ENCODE measurements around the gene DSCAM.

DSCAM gene

GRCh38 chr21:40200126-40200525, 646.8 kb downstream of the DSCAM start:
- Histone ChIP-seq H3K9ac (ENCODE audit: low read length) (no peak overlapping the region), H2AFZ (ENCODE audit: low read length) (no peak overlapping the region), H3K9me3 (ENCODE audit: low read length) (no peaks in the 10 kb centered on the region), H3F3A (ENCODE audit: insufficient read depth, low read length) (no peaks in the 10 kb centered on the region), H3K36me3 (ENCODE audit: insufficient read depth, low read length) (no peaks in the 10 kb centered on the region), H3K27ac (ENCODE audit: low read depth, low read length, poor library complexity, severe bottlenecking) (no peak overlapping the region), H3K27me3 (ENCODE audit: insufficient read depth, low read length) (no peaks in the 10 kb centered on the region), H3K9me2 (ENCODE audit: low read depth, low read length) (no peaks in the 10 kb centered on the region), H4K20me1 (ENCODE audit: insufficient read depth, low read length) (no peaks in the 10 kb centered on the region), H3K79me2 (ENCODE audit: insufficient read depth, low read length) (no peaks in the 10 kb centered on the region), H3K4me3 (ENCODE audit: low read depth, low read length, poor library complexity, severe bottlenecking) (no peak overlapping the region), H3K4me2 (ENCODE audit: low read length) (no peak overlapping the region), H3K4me1 (ENCODE audit: insufficient read depth, low read length, severe bottlenecking) (no peaks in the 10 kb centered on the region)
- no peak for TF ChIP-seq EZH2 (IDR thresholded peaks at IDR 0.05; ENCODE audit: borderline replicate concordance, low read length)
- TF ChIP-seq, protein P1, sequence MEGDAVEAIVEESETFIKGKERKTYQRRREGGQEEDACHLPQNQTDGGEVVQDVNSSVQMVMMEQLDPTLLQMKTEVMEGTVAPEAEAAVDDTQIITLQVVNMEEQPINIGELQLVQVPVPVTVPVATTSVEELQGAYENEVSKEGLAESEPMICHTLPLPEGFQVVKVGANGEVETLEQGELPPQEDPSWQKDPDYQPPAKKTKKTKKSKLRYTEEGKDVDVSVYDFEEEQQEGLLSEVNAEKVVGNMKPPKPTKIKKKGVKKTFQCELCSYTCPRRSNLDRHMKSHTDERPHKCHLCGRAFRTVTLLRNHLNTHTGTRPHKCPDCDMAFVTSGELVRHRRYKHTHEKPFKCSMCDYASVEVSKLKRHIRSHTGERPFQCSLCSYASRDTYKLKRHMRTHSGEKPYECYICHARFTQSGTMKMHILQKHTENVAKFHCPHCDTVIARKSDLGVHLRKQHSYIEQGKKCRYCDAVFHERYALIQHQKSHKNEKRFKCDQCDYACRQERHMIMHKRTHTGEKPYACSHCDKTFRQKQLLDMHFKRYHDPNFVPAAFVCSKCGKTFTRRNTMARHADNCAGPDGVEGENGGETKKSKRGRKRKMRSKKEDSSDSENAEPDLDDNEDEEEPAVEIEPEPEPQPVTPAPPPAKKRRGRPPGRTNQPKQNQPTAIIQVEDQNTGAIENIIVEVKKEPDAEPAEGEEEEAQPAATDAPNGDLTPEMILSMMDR (IDR thresholded peaks at IDR 0.05; ENCODE audit: low read length): no peak

DNA sequence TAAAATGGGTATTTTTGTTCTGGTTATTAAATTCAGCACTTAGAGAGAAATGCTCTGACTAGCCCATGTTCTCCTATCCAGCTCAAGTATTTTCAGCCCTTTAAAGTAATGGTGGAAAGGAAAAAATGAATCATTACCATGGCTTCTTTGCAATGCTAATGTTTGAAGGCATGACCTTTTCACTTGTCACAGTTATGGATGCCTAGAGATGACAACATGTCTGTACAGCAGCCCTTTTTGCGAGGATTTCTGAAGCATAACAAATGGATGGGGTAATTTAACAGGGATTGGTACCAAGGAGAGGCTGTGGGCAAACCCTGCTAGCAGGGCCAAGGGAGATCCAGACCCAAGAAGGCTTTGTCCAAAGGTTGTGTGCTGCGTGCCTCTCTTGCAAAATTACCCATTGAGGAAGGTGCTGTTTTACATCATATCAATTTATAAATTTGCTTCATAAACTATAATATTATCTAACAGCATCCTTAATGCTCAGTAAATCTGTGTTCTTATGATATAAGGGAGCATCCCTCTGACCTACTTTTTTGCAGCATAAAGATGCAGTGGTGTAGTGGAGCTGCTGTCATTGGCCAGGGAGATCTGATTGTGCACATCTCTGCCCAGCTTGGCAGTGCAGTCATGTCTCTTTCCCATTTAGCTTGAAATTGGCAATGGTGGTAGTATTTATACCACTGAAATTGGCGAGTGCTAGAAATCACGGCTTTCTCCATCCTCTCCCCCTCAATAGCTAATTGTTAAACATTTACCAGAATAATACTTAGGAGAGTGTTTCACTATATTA, 652.6 kb downstream of the DSCAM start:
- no peak overlapping the region for H3K4me2 ChIP-seq (ENCODE audit: low read length)
- H3K9me3 ChIP-seq (ENCODE audit: low read length): no peaks in the 10 kb centered on the region
- no peak overlapping the region for H3K4me3 ChIP-seq (ENCODE audit: low read depth, low read length, poor library complexity, severe bottlenecking)
- H3K27ac ChIP-seq (ENCODE audit: low read depth, low read length, poor library complexity, severe bottlenecking): no peak overlapping the region
- no peaks in the 10 kb centered on the region for H3K27me3 ChIP-seq (ENCODE audit: insufficient read depth, low read length)
- H3K36me3 ChIP-seq (ENCODE audit: insufficient read depth, low read length): no peaks in the 10 kb centered on the region
- no peak overlapping the region for H2AFZ ChIP-seq (ENCODE audit: low read length)
- no peak for TF ChIP-seq EZH2 (IDR thresholded peaks at IDR 0.05; ENCODE audit: borderline replicate concordance, low read length)
- TF ChIP-seq, protein P1 (IDR thresholded peaks at IDR 0.05; ENCODE audit: low read length): no peak
- no peaks in the 10 kb centered on the region for H3K9me2 ChIP-seq (ENCODE audit: low read depth, low read length)
- H3K9ac ChIP-seq (ENCODE audit: low read length): no peak overlapping the region
- H3K4me1 ChIP-seq (ENCODE audit: insufficient read depth, low read length, severe bottlenecking): no peaks in the 10 kb centered on the region
- no peaks in the 10 kb centered on the region for H4K20me1 ChIP-seq (ENCODE audit: insufficient read depth, low read length)
- H3F3A ChIP-seq (ENCODE audit: insufficient read depth, low read length): no peaks in the 10 kb centered on the region
- H3K79me2 ChIP-seq (ENCODE audit: insufficient read depth, low read length): no peaks in the 10 kb centered on the region

DNA sequence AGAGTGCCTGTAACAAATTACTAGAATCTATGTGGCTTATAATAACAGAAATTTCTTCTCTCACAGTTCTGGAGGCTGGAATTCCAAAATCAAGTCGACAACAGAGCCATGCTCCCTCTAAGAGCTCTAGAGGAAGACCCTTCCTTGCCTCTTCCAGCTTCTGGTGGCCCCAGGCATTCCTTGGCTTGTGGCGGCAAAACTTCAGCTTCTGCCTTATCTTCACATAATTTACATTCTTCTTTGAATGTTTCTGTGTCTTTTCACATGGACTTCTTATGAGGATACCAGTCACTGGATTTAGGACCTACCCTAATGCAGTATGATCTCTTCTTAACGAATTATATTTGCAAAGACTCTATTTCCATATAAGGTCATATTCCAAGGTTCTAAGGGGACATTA, 655.3 kb downstream of the DSCAM start:
- Histone ChIP-seq H3K36me3 (ENCODE audit: insufficient read depth, low read length) (no peaks in the 10 kb centered on the region), H2AFZ (ENCODE audit: low read length) (no peak overlapping the region), H3K27ac (ENCODE audit: low read depth, low read length, poor library complexity, severe bottlenecking) (no peak overlapping the region), H3K9ac (ENCODE audit: low read length) (no peak overlapping the region), H3K4me2 (ENCODE audit: low read length) (no peak overlapping the region), H3K79me2 (ENCODE audit: insufficient read depth, low read length) (no peaks in the 10 kb centered on the region), H3K9me2 (ENCODE audit: low read depth, low read length) (no peaks in the 10 kb centered on the region), H3K9me3 (ENCODE audit: low read length) (no peaks in the 10 kb centered on the region), H4K20me1 (ENCODE audit: insufficient read depth, low read length) (no peaks in the 10 kb centered on the region), H3F3A (ENCODE audit: insufficient read depth, low read length) (no peaks in the 10 kb centered on the region), H3K4me3 (ENCODE audit: low read depth, low read length, poor library complexity, severe bottlenecking) (no peak overlapping the region), H3K27me3 (ENCODE audit: insufficient read depth, low read length) (no peaks in the 10 kb centered on the region), H3K4me1 (ENCODE audit: insufficient read depth, low read length, severe bottlenecking) (no peaks in the 10 kb centered on the region)
- TF ChIP-seq, protein P1 (IDR thresholded peaks at IDR 0.05; ENCODE audit: low read length): no peak
- TF ChIP-seq EZH2 (IDR thresholded peaks at IDR 0.05; ENCODE audit: borderline replicate concordance, low read length): no peak

Measured in OCI-LY1 (cell line).